OCI-LY7 (cell line): ENCODE data around the gene MRPL40. TPM values are rescaled to one million over a fixed set of nuclear protein-coding genes. Genes with fewer than 3 reads are reported as not detected.
A peak's percentile ranks its signal among the peaks of the same experiment; 100 is the strongest.

ENCODE experiments used
- BruUV-seq: library from RNA; stranded (reverse); fragments of 400-500 nt; replicated peaks from 2 replicates; lab custom pipeline; 2021; lab: Mats Ljungman, UMichigan
- CTCF ChIA-PET: fragments of 300-600 bp; sonication (Branson Sonifier 250); formaldehyde crosslinking; loops from one replicate; lab custom pipeline; 2022; ENCODE audit warnings: antibody characterized with exemption; ENCODE audit not compliant: unreplicated experiment; lab: Charles Lee
- POLR2A ChIA-PET: fragments of 300-600 bp; sonication (Branson Sonifier 250); formaldehyde crosslinking; loops from one replicate; lab custom pipeline; 2022; ENCODE audit warnings: antibody characterized with exemption; lab: Charles Lee
- DNase-seq: peaks from one replicate; pipeline ENCODE4 v3.0.0-alpha.2; 2015; ENCODE audit warnings: low spot score
- H2AFZ ChIP-seq: fragments of 200-600 bp; sonication (generic), shearing (Covaris generic); 2 replicates; pipeline ENCODE4 v1.6.1; 2014; ENCODE audit warnings: mild to moderate bottlenecking, antibody characterized with exemption, low read length, moderate library complexity
- H3K27ac ChIP-seq: fragments of 200-600 bp; sonication (generic); 2 replicates; pipeline ENCODE4 v1.5.1; 2014; ENCODE audit warnings: mixed run types, low read depth, mild to moderate bottlenecking, moderate library complexity, low read length, inconsistent platforms; ENCODE audit not compliant: poor library complexity, severe bottlenecking
- H3K36me3 ChIP-seq: fragments of 200-600 bp; sonication (generic); 2 replicates; pipeline ENCODE4 v1.6.1; 2014; ENCODE audit warnings: mild to moderate bottlenecking, antibody characterized with exemption, low read length, moderate library complexity, mixed read lengths; ENCODE audit not compliant: insufficient read depth
- H3K4me1 ChIP-seq: fragments of 200-600 bp; sonication (generic); 2 replicates; pipeline ENCODE4 v1.5.1; 2014; ENCODE audit warnings: mild to moderate bottlenecking, low read length; ENCODE audit not compliant: insufficient read depth, poor library complexity, severe bottlenecking
- H3K4me2 ChIP-seq: fragments of 200-600 bp; sonication (generic); 2 replicates; pipeline ENCODE4 v1.6.1; 2014; ENCODE audit warnings: mild to moderate bottlenecking, low read length
- H3K4me3 ChIP-seq: fragments of 200-600 bp; sonication (generic); 2 replicates; pipeline ENCODE4 v1.5.1; 2014; ENCODE audit warnings: mild to moderate bottlenecking, low read depth, low read length; ENCODE audit not compliant: poor library complexity, severe bottlenecking
- H3K79me2 ChIP-seq: fragments of 200-600 bp; sonication (generic); 2 replicates; pipeline ENCODE4 v1.6.1; 2016; ENCODE audit warnings: low read depth, mild to moderate bottlenecking, low read length, moderate library complexity, mixed read lengths; ENCODE audit not compliant: insufficient read depth
- H3K9me2 ChIP-seq: fragments of 200-600 bp; sonication (generic); 2 replicates; pipeline ENCODE4 v1.6.1; 2016; ENCODE audit warnings: mild to moderate bottlenecking, low read length, mixed read lengths; ENCODE audit not compliant: insufficient read depth
- H3K9me3 ChIP-seq: fragments of 200-600 bp; sonication (generic); 2 replicates; pipeline ENCODE4 v1.6.1; 2014; ENCODE audit warnings: mild to moderate bottlenecking, mixed run types, low read length, mixed read lengths
- H4K20me1 ChIP-seq: fragments of 200-600 bp; sonication (generic); 2 replicates; pipeline ENCODE4 v1.6.1; 2014; ENCODE audit warnings: mild to moderate bottlenecking, antibody characterized with exemption, low read length, moderate library complexity, mixed read lengths; ENCODE audit not compliant: insufficient read depth
- EZH2phosphoT487 ChIP-seq: fragments of 200-600 bp; sonication (generic); IDR thresholded peaks from 2 replicates; pipeline ENCODE4 v1.6.1; 2018; ENCODE audit warnings: low read depth, borderline replicate concordance, mild to moderate bottlenecking, mixed run types, antibody characterized with exemption, low read length, moderate library complexity, mixed read lengths
- intact Hi-C: fragments of 100-400 bp; cut with micrococcal nuclease; formaldehyde crosslinking; loops from one replicate; pipeline ENCODE4 v1.10.0; 2022; ENCODE audit not compliant: unreplicated experiment
- total RNA-seq, 2 experiments: library from RNA; depleted of rRNA in 1 of 2; stranded (reverse); fragments of >200 nt in 1 of 2; shearing (Covaris generic) in 1 of 2; gene quantifications; 2 replicates each; pipeline ENCODE4 v1.2.3, GENCODE V29; 2014 to 2022
- TF ChIP-seq, protein P1 (sequence below): fragments of 200-600 bp; sonication (generic); conservative IDR thresholded peaks from 2 replicates; pipeline ENCODE4 v1.5.1; 2014; ENCODE audit warnings: mild to moderate bottlenecking, antibody characterized with exemption, low read length, moderate library complexity, mixed read lengths

Gene MRPL40
- total RNA-seq, 2 experiments from 2014 or later: 38.5 to 45.6 TPM

DNA sequence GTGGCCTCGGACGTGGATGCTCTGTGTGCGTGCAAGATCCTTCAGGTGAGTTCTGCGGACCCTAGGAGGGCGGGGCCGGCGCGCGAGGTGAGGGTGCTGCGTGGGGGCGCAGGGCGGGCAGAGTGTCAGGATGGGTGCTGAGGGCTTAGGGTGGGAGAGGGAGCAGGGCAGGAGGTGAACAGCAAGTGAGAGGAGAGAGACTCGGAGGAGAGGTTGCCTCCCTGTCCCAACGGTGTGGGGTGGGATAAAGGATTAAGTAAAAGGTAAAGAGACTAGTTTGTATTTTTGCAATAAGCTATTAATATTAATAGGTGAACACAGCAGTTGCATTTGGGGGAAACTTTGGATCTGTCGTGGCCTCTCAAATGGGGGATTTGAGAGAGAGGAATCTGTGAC, 47.8 kb downstream of the MRPL40 start:
- Histone ChIP-seq H3K4me3 (peak overlapping the region; percentile 94), H2AFZ (peak overlapping the region; percentile 78; the same call in 1 of the 2 replicates), H3K9me3 (no peaks in the 10 kb centered on the region), H4K20me1 (peaks cover 19% of the 10 kb centered on the region), H3K4me1 (peaks cover 14% of the 10 kb centered on the region), H3K4me2 (peak overlapping the region; percentile 98), H3K36me3 (peaks cover 55% of the 10 kb centered on the region), H3K79me2 (peaks cover 60% of the 10 kb centered on the region), H3K9me2 (no peaks in the 10 kb centered on the region), H3K27ac (peak overlapping the region; percentile 75)
- BruUV-seq: no TSS peak
- peak; percentile 31 for DNase-seq
- ChIA-PET CTCF (interaction anchor here (0.5 kb wide), 1 partner anchor 31 kb away, joined by 3 read pairs; no protein-coding TSS in a partner anchor), POLR2A (interaction anchor here (0.6 to 1.6 kb wide), 5 partner anchors 52 to 1505 kb away, joined by 3 to 6 read pairs (median 5); no protein-coding TSS in a partner anchor)
- intact Hi-C loops: loop anchor here (5.0 kb wide), 1 partner anchor 33 kb away; the partner anchor contains the start of gene C22orf39
- no peak for TF ChIP-seq EZH2phosphoT487
- TF ChIP-seq, protein P1, sequence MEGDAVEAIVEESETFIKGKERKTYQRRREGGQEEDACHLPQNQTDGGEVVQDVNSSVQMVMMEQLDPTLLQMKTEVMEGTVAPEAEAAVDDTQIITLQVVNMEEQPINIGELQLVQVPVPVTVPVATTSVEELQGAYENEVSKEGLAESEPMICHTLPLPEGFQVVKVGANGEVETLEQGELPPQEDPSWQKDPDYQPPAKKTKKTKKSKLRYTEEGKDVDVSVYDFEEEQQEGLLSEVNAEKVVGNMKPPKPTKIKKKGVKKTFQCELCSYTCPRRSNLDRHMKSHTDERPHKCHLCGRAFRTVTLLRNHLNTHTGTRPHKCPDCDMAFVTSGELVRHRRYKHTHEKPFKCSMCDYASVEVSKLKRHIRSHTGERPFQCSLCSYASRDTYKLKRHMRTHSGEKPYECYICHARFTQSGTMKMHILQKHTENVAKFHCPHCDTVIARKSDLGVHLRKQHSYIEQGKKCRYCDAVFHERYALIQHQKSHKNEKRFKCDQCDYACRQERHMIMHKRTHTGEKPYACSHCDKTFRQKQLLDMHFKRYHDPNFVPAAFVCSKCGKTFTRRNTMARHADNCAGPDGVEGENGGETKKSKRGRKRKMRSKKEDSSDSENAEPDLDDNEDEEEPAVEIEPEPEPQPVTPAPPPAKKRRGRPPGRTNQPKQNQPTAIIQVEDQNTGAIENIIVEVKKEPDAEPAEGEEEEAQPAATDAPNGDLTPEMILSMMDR: no peak

DNA sequence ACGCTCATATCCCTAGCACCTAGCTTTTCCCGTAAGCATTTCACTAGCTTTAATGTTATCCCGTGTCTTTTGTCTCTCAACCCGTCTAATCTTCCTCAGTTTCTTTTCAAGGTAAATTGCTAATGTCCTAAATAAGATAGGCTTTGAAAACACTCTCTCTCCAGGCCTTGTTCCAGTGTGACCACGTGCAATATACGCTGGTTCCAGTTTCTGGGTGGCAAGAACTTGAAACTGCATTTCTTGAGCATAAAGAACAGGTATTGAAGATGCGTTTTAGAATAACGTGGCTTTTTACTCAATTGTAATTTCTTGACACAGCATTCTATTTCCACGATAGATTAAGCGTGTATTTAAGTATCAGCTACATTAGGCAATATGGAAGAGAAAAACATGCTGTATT, 48.4 kb downstream of the MRPL40 start:
- BruUV-seq: no TSS peak
- peak overlapping the region; percentile 98 for H3K4me2 ChIP-seq
- no peak overlapping the region for H2AFZ ChIP-seq
- peak; percentile 12 for DNase-seq
- peaks cover 55% of the 10 kb centered on the region for H3K36me3 ChIP-seq
- H3K79me2 ChIP-seq: peaks cover 54% of the 10 kb centered on the region
- intact Hi-C loops: loop anchor here (5.0 kb wide), 1 partner anchor 33 kb away; the partner anchor contains the start of gene C22orf39
- no peak overlapping the region for H3K27ac ChIP-seq
- ChIA-PET CTCF (interaction anchor here (0.5 kb wide), 1 partner anchor 30 kb away, joined by 3 read pairs; no protein-coding TSS in a partner anchor), POLR2A (interaction anchor here (1.5 to 1.6 kb wide), 2 partner anchors 53 to 307 kb away, joined by 3 to 5 read pairs; no protein-coding TSS in a partner anchor)
- TF ChIP-seq, protein P1: no peak
- no peak for TF ChIP-seq EZH2phosphoT487
- H3K4me3 ChIP-seq: peak overlapping the region; percentile 94
- peaks cover 19% of the 10 kb centered on the region for H4K20me1 ChIP-seq
- H3K4me1 ChIP-seq: peaks cover 14% of the 10 kb centered on the region
- no peaks in the 10 kb centered on the region for H3K9me2 ChIP-seq
- H3K9me3 ChIP-seq: no peaks in the 10 kb centered on the region

DNA sequence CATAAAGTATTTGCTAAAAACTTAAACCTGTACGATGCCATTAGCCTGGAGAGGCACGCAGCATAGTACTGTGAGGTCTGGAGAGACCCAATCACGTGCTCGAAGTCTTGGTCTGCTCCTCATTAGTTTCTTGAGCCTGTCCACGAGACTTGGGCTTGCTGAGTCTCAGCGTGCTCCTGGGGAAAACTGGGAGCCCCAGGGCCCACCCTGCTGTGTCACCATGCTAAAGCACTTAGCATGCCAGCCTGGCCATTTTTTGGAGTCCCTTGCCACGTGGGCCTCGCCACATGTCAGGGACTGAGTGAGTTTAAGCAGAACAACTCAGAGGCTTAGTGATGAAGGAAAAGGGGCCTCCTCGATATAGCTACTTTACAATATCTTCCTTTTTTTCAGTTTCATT, 50.0 kb downstream of the MRPL40 start:
- H3K9me3 ChIP-seq: no peaks in the 10 kb centered on the region
- no peak for TF ChIP-seq EZH2phosphoT487
- TF ChIP-seq, protein P1: no peak
- POLR2A ChIA-PET: interaction anchor here (0.6 to 0.7 kb wide), 2 partner anchors 101 to 168 kb away, joined by 3 to 4 read pairs; no protein-coding TSS in a partner anchor
- intact Hi-C loops: loop anchor here (5.0 kb wide), 1 partner anchor 35 kb away; the partner anchor contains the start of gene C22orf39
- no TSS peak for BruUV-seq
- H3K79me2 ChIP-seq: peaks cover 40% of the 10 kb centered on the region
- no peak overlapping the region for H3K4me3 ChIP-seq
- H4K20me1 ChIP-seq: peaks cover 19% of the 10 kb centered on the region
- no peak for DNase-seq
- no peak overlapping the region for H3K27ac ChIP-seq
- CTCF ChIA-PET: no interaction called here
- peaks cover 10% of the 10 kb centered on the region for H3K4me1 ChIP-seq
- no peak overlapping the region for H3K4me2 ChIP-seq
- no peaks in the 10 kb centered on the region for H3K9me2 ChIP-seq
- H3K36me3 ChIP-seq: peaks cover 61% of the 10 kb centered on the region
- no peak overlapping the region for H2AFZ ChIP-seq
